Measurements from ENCODE around the gene ARMH3. TPM values are rescaled to one million over a fixed set of nuclear protein-coding genes. Genes with fewer than 3 reads are reported as not detected.

The ARMH3 gene
- total and polyA plus RNA-seq, 8 donors: 7.5 to 15.8 (median 10.7) TPM

GRCh38 chr10:101922846-101923245, 133.1 kb downstream of the ARMH3 start:
- no peaks in the 10 kb centered on the region for H3K36me3 ChIP-seq
- no peaks in the 10 kb centered on the region for H3K4me1 ChIP-seq
- intact Hi-C loops (cut with DNase I): no loop called here
- H3K27me3 ChIP-seq: no peaks in the 10 kb centered on the region
- FAIRE-seq (no peak), ATAC-seq (no peak), DNase-seq (no peak)
- no peak for TF ChIP-seq CTCF (IDR thresholded peaks at IDR 0.05)
- H3K4me3 ChIP-seq: no peak overlapping the region
- H3K27ac ChIP-seq: no peak overlapping the region
- 70 to 80% methylated on average over 2 of the region's 2 CpGs for WGBS, 2 donors
- no peaks in the 10 kb centered on the region for H3K9me3 ChIP-seq

GRCh38 chr10:101920546-101920945, 135.4 kb downstream of the ARMH3 start:
- ATAC-seq (no peak), DNase-seq (no peak), FAIRE-seq (no peak)
- TF ChIP-seq CTCF (IDR thresholded peaks at IDR 0.05): no peak
- H3K4me3 ChIP-seq: no peak overlapping the region
- H3K27ac ChIP-seq: no peak overlapping the region
- no peaks in the 10 kb centered on the region for H3K9me3 ChIP-seq
- intact Hi-C loops (cut with DNase I): no loop called here
- H3K36me3 ChIP-seq: no peaks in the 10 kb centered on the region
- H3K27me3 ChIP-seq: no peaks in the 10 kb centered on the region
- H3K4me1 ChIP-seq: no peaks in the 10 kb centered on the region

GRCh38 chr10:101919026-101919770, 136.8 kb downstream of the ARMH3 start:
- FAIRE-seq (no peak), DNase-seq (no peak), ATAC-seq (no peak)
- intact Hi-C loops (cut with DNase I): no loop called here
- Histone ChIP-seq H3K9me3 (no peaks in the 10 kb centered on the region), H3K27ac (no peak overlapping the region), H3K4me3 (no peak overlapping the region), H3K27me3 (no peaks in the 10 kb centered on the region), H3K36me3 (no peaks in the 10 kb centered on the region), H3K4me1 (no peaks in the 10 kb centered on the region)
- no peak for TF ChIP-seq CTCF (IDR thresholded peaks at IDR 0.05)
- 87 to 90% methylated on average over 8 of the region's 8 CpGs for WGBS, 2 donors

GRCh38 chr10:101912561-101913179, 143.3 kb downstream of the ARMH3 start:
- intact Hi-C loops (cut with DNase I): no loop called here
- FAIRE-seq (no peak), DNase-seq (no peak), ATAC-seq (no peak)
- Histone ChIP-seq H3K27me3 (no peaks in the 10 kb centered on the region), H3K36me3 (no peaks in the 10 kb centered on the region), H3K4me1 (no peaks in the 10 kb centered on the region), H3K9me3 (no peaks in the 10 kb centered on the region), H3K4me3 (no peak overlapping the region), H3K27ac (no peak overlapping the region)
- no peak for TF ChIP-seq CTCF (IDR thresholded peaks at IDR 0.05)
- 90 to 97% methylated on average over 2 of the region's 2 CpGs for WGBS, 2 donors

GRCh38 chr10:101906586-101907183, 149.3 kb downstream of the ARMH3 start:
- H3K4me1 ChIP-seq: no peaks in the 10 kb centered on the region
- no peak overlapping the region for H3K4me3 ChIP-seq
- DNase-seq (no peak), FAIRE-seq (no peak), ATAC-seq (no peak)
- no peak for TF ChIP-seq CTCF (IDR thresholded peaks at IDR 0.05)
- intact Hi-C loops (cut with DNase I): no loop called here
- H3K36me3 ChIP-seq: peaks cover 0 to 6% (median 0%) of the 10 kb centered on the region in 3 donors
- WGBS, 2 donors: 87 to 93% methylated on average over 4 of the region's 4 CpGs
- H3K9me3 ChIP-seq: no peaks in the 10 kb centered on the region
- no peaks in the 10 kb centered on the region for H3K27me3 ChIP-seq
- no peak overlapping the region for H3K27ac ChIP-seq
